Mucosa of rectum (tissue), 2 donors: ENCODE measurements around the gene ATP5F1E.

Experiments used
- H3K27ac ChIP-seq, 2 donors: one replicate each; pipeline ENCODE4 v1.7.0; 2013; ENCODE audit warnings: inconsistent platforms in 2 of 2, low read depth in 2 of 2, low read length in 2 of 2
- H3K27me3 ChIP-seq, 2 donors: one replicate each; pipeline ENCODE4 v1.7.0; 2013; ENCODE audit warnings: low read length in 2 of 2; ENCODE audit not compliant: control insufficient read depth in 2 of 2, insufficient read depth in 2 of 2
- H3K36me3 ChIP-seq, 2 donors: one replicate each; pipeline ENCODE4 v1.7.0; 2013; ENCODE audit warnings: low read length in 2 of 2; ENCODE audit not compliant: control insufficient read depth in 2 of 2, insufficient read depth in 2 of 2
- H3K4me1 ChIP-seq, 2 donors: one replicate each; pipeline ENCODE4 v1.7.0; 2013; ENCODE audit warnings: low read length in 2 of 2, mild to moderate bottlenecking in 1 of 2; ENCODE audit not compliant: control insufficient read depth in 2 of 2, insufficient read depth in 2 of 2
- H3K4me3 ChIP-seq, 2 donors: one replicate each; pipeline ENCODE4 v1.7.0; 2013; ENCODE audit warnings: low read length in 2 of 2
- H3K9ac ChIP-seq, 2 donors: one replicate each; pipeline ENCODE4 v1.7.0; 2013; ENCODE audit warnings: low read length in 2 of 2, low read depth in 1 of 2, mild to moderate bottlenecking in 1 of 2
- H3K9me3 ChIP-seq, 2 donors: one replicate each; pipeline ENCODE4 v1.7.0; 2013; ENCODE audit warnings: low read length in 2 of 2; ENCODE audit not compliant: control insufficient read depth in 2 of 2
- donor health status: healthy.
- donor health status: Normal muscosa, but diverticular disease.

Gene ATP5F1E

DNA sequence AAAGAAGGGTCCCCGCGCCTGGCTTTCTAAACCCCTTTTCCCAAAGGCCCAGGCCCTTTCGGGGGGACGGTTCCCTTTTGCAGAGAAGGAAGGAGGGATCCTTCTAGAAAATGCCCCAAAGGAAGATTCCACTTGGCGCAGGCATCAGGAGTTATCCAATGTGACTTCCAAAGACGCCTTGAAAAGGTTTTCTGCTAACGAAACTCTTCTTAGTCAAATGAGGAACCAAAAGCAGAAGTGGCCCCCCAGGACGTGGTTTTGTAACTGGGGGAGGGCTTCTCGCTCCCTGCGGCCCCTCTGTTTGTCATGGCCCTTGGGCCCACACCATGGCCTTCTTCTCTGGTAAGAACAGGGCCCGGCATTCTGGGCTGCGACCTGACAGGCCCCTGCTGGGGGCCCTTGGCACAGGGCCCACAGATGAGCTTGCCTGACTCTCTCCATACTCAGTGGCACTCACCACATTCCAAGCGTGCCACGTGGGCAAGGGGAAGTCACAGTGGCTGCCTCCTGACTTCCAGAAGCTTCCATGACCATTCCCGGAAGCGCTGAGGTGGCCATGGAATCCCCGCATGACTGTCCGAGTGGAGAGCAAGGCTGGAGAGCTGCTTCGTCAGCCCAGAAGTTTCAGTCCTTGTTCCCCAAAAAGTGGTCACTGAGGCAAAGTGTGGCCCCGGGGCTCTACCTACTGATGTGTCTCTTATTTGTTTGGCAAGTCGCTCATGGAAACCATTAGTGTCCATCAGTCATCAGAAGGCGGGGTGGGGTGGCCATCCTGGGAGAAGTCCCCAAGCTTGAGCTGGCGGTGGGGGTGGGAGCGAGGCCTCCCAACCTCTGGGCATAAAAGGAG lies 24.2 kb downstream of the ATP5F1E start:
- H3K4me3 ChIP-seq, result peak overlapping the region in 1 of 2 donors; percentile 22
- H3K9me3 ChIP-seq, result no peaks in the 10 kb centered on the region
- no peaks in the 10 kb centered on the region for H3K27me3 ChIP-seq
- peak overlapping the region; percentile 88 to 91 for H3K27ac ChIP-seq
- H3K4me1 ChIP-seq, result peaks cover 36 to 41% of the 10 kb centered on the region in 2 donors
- H3K36me3 ChIP-seq, result peaks cover 0 to 13% of the 10 kb centered on the region in 2 donors
- peak overlapping the region in 1 of 2 donors; percentile 96 for H3K9ac ChIP-seq

DNA sequence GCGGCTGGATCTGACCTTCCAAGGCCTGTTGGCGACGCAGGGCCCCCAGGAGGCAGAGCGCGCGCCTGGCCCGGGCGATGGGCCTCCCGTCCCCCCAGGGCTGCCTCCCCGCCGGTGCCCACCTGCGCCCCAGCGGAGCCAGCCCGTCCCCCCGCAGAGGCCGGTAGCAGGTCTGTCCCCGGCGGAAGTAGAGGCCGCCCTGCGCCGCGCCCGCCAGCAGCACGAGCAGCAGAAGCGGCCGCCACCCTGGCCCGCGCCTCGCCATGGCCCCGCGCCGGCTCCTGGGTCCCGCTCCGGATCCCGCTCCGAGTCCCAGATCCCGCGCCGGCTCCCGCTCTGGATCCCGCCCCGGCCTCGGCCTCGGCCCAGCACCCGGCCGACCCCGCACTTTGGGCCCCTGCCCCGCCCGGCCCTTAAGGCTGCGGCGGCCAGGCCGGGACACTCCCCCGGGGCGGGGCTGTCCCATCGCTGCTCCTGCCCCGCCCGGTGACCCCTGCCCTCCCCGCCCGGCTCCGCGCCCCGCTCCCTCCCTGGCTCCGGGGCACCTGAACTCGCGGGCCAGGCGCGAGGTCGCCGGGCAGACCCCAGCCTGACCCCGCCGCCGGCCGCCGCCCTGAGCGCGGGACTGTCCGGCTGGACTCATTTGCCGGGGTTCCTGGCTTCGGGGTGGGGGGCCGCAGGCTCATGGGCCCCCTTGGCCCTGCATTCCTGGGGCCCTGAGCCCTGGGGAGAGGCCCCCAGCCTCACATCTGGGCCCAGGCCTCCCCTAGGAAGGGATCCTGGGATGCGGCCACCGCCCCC lies 25.1 kb downstream of the ATP5F1E start, which contains the start of gene CTSZ:
TSS of gene CTSZ (minus strand) at position 391 of the 801 bp plus-strand sequence. CDS start at position 265, 126 bp downstream.
- Histone ChIP-seq H3K27ac (peak within 1 kb of the TSS; percentile 88 to 91), H3K4me3 (peak within 1 kb of the TSS; percentile 83 to 84), H3K4me1 (peaks cover 36 to 41% of the 10 kb centered on the region in 2 donors), H3K9ac (peak within 1 kb of the TSS; percentile 95 to 96), H3K27me3 (no peaks in the 10 kb centered on the region), H3K9me3 (no peaks in the 10 kb centered on the region), H3K36me3 (peaks cover 3 to 17% of the 10 kb centered on the region in 2 donors)

DNA sequence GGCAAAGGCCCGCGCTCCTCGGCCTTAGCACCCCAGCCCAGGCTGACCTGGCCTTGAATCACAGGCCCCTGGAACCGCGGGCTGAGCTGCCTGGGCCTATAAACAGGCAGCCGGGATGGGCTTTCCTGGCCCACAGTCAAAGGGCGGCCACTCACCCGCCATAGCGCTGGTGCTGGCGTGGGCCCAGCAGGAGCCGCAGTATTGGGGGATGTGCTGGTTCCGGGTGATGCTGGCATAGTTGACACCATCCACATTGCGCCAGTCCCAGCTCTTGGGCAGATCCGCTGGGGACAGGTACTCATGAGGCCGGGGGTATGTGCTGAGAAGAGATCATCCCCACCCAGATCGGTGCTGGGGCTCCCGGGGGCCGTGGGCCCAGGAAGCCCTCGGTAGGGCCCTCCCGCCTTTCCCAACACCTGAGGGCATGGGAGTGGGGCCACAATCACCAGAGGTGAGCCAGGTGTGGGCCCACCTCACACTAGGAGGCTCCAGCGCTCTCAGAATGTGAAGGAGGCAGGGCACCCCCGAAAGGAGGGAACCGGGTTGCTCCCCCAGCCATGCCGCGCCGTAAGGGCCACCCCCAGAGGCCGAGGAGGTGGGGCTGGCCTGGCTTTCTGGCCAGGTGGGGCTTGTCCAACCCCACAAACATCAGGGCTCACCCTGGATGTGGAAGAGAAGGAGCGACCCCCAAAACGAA lies 25.8 kb downstream of the ATP5F1E start:
- Histone ChIP-seq H3K4me1 (peaks cover 36 to 41% of the 10 kb centered on the region in 2 donors), H3K36me3 (peaks cover 10 to 25% of the 10 kb centered on the region in 2 donors), H3K27me3 (no peaks in the 10 kb centered on the region), H3K27ac (peak overlapping the region; percentile 88 to 91), H3K9ac (peak overlapping the region; percentile 95 to 96), H3K9me3 (no peaks in the 10 kb centered on the region), H3K4me3 (peak overlapping the region; percentile 83 to 84)

DNA sequence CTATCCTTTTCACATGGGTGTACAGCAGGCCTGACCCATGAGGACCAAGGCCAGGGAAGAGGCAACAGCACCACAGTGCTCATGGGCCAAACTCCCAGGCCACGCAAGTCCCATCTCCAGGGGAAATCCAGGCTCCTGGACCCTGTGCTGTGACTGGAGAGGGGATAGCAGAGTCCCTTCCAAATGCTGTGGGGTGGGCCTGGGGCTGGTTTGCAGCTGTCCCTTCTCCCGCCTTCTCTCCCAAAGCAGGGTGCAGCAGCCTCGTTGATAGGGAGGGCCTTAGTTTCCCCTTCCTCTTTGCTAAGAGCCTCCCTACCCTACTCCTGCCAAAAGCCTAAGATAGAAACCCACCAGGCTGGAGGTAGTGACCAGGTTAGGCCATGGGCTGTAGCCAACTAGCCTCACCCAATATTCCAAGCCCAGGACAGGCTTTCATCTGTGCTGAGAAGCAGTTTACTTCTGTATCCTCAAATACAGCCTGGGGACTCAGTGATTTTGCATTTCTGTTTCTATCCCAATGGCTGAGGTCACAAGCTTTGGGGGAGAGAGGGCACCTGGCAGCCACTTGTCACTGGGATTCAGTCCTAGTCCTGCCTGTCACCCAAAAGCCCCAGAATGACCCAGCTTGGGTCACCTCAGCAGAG lies 26.5 kb downstream of the ATP5F1E start:
- H3K4me3 ChIP-seq, result peak overlapping the region; percentile 83 to 84
- H3K36me3 ChIP-seq, result peaks cover 13 to 30% of the 10 kb centered on the region in 2 donors
- no peaks in the 10 kb centered on the region for H3K27me3 ChIP-seq
- H3K27ac ChIP-seq, result peak overlapping the region; percentile 88 to 91
- peak overlapping the region; percentile 95 to 96 for H3K9ac ChIP-seq
- peaks cover 36 to 37% of the 10 kb centered on the region in 2 donors for H3K4me1 ChIP-seq
- H3K9me3 ChIP-seq, result no peaks in the 10 kb centered on the region

DNA sequence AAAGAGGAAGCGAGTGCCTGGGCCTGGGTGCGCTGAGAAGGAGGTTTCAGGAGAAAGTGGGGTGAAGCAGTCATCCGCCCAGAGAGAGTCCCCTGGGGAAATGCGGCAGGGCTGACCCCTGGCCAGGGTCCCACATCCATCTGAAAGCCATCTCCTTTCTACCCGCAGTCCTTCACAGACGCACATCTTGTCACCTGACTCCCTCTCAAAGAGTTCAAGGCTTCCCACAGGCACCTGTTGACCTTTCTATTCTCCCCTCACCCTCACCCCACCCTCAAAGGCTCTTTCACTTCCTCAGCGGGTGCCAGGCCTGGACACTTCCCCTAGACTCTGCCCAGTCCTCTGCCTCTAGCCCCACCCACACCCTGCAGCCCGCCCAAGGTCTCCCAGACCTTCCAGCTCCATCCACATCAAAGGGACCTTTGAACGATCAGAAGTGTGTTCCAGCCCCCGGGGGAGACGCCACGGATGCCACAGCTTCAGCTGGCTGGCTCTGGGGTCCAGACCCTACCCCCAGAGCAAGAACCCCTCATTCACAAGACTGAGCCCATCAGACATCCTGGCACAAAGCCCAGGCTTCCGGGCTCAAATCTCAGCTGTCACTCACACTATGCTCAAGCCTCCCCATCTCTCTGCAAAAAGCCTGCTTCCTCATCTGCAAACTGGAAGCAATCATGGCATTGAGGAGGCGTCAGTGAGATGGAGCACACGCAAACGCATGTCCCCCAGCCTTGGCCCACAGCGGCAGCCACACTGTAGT lies 27.2 kb downstream of the ATP5F1E start:
- Histone ChIP-seq H3K4me3 (peak overlapping the region; percentile 83 to 84), H3K9ac (peak overlapping the region; percentile 95 to 96), H3K27me3 (no peaks in the 10 kb centered on the region), H3K27ac (peak overlapping the region; percentile 88 to 91), H3K4me1 (peaks cover 30 to 37% of the 10 kb centered on the region in 2 donors), H3K9me3 (no peaks in the 10 kb centered on the region), H3K36me3 (peaks cover 13 to 34% of the 10 kb centered on the region in 2 donors)

DNA sequence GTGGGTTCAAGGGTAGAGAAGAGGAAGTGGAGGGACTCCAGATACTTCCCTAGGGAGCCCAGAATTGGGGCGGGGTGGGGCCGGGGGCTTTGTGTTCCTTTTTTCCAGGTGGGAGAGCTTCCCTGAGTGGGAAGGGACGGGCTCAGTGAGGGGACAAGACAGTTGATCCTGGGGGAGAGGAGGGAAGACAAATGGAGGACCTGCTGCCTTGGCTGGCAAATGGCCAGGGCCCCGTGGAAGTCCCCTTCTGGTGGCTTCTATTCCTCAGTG lies 27.7 kb downstream of the ATP5F1E start:
- H3K4me1 ChIP-seq, result peaks cover 30 to 37% of the 10 kb centered on the region in 2 donors
- H3K9ac ChIP-seq, result peak overlapping the region in 1 of 2 donors; percentile 33
- H3K36me3 ChIP-seq, result peaks cover 13 to 36% of the 10 kb centered on the region in 2 donors
- H3K4me3 ChIP-seq, result peak overlapping the region; percentile 37 to 84
- H3K9me3 ChIP-seq, result no peaks in the 10 kb centered on the region
- H3K27ac ChIP-seq, result peak overlapping the region; percentile 88 to 91
- no peaks in the 10 kb centered on the region for H3K27me3 ChIP-seq

DNA sequence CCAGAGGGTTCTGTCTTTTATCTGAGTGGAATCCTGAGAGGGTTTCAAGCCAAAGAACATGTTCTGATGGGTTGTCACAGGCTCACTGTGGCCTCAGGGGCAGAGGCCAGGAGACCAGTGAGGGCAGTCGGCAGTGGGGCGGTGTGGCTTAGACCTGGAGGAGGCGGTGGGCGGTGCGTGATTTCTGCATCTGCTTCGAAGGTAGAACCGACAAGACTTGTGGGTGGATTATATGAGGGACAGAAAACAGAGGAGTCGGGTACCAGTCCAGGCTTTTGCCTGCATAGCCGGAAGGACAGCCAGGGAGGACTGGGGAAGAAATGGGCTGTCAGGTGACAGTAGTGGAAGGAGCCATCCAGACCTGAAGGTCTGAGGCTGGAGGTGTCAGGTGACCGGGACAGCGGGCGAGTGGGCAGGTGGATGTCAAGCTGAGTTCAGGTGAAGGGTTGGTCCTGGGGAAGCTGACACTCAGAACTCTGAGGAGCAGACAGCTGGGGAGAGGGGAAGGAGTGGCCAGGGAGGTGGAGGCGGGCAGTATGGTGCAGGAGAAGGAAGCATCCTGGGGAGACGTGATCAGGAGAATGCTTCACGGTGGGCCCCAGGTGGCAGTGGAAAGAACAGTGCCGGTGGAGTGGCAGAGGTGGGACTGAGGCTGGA lies 28.2 kb downstream of the ATP5F1E start:
- Histone ChIP-seq H3K9me3 (no peaks in the 10 kb centered on the region), H3K4me1 (peaks cover 30 to 37% of the 10 kb centered on the region in 2 donors), H3K4me3 (peak overlapping the region; percentile 37 to 84), H3K9ac (no peak overlapping the region), H3K36me3 (peaks cover 13 to 40% of the 10 kb centered on the region in 2 donors), H3K27ac (peak overlapping the region in 1 of 2 donors; percentile 43), H3K27me3 (no peaks in the 10 kb centered on the region)

DNA sequence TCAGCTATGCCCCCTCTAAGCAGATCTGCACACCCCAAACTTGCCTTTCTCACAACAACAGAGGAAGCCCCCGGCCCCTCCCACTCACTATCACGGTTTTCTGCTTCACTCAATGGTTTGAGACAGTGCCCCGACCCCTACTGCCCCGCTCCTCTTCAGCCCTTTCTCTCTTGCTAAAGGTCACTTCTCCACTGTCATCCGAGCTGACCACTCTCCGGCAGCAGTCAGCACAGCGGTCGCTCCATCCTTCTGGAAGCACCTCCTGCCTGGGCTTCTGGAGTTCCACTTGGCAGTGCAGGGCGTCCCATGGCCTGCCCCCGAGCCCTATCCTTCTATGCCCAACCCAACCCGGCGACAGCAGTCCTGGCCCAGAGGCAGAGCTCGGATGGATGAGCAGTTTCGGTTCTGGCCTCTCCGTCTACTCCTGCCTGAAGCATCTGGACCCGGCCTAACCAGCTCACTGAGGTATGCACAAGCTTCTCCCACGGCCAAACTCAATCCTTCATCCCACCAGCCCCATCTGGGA lies 29.2 kb downstream of the ATP5F1E start:
- Histone ChIP-seq H3K36me3 (peaks cover 16 to 45% of the 10 kb centered on the region in 2 donors), H3K4me3 (no peak overlapping the region), H3K4me1 (peaks cover 30 to 34% of the 10 kb centered on the region in 2 donors), H3K9me3 (no peaks in the 10 kb centered on the region), H3K27me3 (no peaks in the 10 kb centered on the region), H3K27ac (no peak overlapping the region), H3K9ac (no peak overlapping the region)
